GM18858 (cell line): ENCODE results near the gene IPO9.
A peak's percentile ranks its signal among the peaks of the same experiment; 100 is the strongest.
"Not testable (repeated sequence)": the region's sequence is repeated elsewhere in the genome, so short reads cannot be mapped to it uniquely, and the experiment has no call there.

Experiments
- ATAC-seq: cut with Tn5 transposase; IDR thresholded peaks from one replicate; pipeline ENCODE4 v1.9.1; 2021; ENCODE audit not compliant: unreplicated experiment

The IPO9 gene

GRCh38 chr1:201845331-201846083 lies 16.6 kb downstream of the IPO9 start:
- no peak for ATAC-seq

DNA sequence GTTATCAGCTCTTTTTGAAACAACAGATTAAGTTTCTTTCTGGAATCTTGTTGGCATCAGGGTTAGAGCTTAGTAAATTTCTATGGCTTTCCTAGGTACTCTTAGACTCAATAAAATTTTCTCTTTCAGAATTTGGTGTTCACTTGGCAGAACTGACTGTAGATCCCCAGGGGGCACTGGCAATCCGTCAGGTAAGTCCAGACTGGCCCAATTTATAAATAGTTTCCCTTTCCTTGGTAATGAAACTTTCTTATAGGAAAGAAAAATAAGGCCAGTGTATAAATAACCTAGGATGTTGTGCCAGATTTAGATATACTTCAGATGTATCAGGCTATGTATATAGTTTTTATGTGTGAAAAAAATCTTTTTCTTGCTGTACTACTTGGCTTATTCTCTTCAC lies 18.2 kb downstream of the IPO9 start:
- no peak for ATAC-seq

DNA sequence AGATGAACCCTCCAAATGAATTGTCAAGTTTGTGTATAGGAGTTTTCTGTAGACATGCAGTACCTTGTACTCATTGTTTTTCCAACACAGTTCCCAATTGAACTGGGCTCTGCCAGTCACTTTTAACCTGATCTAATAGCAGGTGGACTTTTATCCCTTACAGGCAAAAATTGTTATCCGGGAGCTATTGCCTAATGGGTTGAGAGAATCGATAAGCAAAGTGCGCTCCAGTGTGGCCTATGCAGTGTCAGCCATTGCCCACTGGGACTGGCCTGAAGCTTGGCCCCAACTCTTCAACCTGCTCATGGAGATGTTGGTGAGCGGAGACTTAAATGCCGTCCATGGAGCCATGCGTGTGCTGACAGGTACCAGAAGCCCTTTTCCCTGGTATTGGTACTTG lies 19.3 kb downstream of the IPO9 start:
- ATAC-seq = no peak

DNA sequence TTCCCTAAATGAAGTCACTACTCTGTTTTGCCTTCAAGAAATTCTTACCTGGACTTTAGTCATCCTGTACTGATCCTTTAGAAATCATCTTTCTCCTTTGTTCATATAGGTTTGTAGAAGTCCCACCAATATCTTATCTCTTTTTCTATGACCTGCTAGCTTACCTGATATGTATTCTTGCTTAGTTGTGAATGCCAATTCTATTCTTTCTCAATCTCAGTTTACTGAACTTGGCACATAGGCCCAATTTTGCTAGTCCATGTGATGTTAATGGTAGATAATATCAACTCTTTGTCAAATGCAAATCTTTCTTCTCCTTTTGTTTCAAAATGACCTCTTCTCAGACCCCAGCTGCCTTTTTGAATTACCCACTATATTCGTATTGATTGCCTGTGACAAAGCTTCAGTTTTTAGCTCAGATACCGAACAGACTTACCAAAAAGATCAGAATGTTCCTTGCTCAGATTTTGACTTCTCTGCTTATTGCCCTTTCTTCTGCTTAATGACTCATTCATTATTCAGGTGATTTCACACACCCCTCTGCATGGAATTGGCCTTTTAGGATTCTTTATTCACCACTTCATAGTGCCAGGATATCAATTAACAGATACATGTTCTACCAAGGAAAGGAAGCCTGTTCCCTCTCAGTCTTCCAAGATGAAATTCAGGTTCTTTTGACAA lies 20.6 kb downstream of the IPO9 start:
- no peak for ATAC-seq

DNA sequence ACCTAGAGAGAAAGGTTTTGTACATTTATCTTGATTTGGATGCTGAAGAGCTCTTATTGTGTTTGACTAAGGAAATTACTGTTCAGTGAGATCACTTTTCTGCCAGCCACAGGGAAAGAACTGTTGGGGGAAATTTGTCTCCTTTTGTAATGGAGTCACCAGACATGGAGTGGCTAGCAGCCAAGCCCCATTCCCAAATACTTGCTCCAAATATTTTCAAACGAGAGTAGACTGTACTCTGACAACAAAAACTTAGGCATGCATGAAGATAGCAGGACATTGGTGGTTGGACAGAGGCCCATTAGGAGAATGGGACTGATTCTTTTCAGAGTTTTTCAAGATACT lies 21.1 kb downstream of the IPO9 start:
- ATAC-seq = no peak

GRCh38 chr1:201851949-201852348 lies 23.0 kb downstream of the IPO9 start:
- no peak for ATAC-seq

DNA sequence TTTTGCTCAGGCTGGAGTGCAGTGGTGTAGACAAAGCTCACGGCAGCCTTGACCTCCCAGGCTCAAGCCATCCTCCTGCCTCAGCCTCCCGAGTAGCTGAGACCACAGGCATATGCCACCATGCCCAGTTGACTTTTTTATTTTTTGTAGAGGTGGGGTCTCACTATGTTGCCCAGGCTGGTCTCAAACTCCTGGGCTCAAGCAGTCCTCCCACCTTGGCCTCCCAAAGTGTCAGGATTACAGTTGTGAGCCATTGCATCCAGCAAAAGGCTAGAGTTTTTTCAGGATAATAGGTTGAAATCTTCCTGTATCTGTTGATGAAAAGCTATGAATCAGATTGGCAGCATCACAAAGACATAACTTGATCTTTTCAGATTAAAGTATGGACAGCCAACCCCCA lies 27.8 kb downstream of the IPO9 start:
- ATAC-seq = not testable (repeated sequence)

- no peak for ATAC-seq
Observed at GRCh38 chr1:201859424-201859823, 30.5 kb downstream of the IPO9 start.

GRCh38 chr1:201861448-201861847 lies 32.5 kb downstream of the IPO9 start:
- no peak for ATAC-seq

- ATAC-seq = no peak
Observed at GRCh38 chr1:201870397-201870796, 41.4 kb downstream of the IPO9 start.

- no peak for ATAC-seq
Observed at GRCh38 chr1:201874672-201875071, 45.7 kb downstream of the IPO9 start.

DNA sequence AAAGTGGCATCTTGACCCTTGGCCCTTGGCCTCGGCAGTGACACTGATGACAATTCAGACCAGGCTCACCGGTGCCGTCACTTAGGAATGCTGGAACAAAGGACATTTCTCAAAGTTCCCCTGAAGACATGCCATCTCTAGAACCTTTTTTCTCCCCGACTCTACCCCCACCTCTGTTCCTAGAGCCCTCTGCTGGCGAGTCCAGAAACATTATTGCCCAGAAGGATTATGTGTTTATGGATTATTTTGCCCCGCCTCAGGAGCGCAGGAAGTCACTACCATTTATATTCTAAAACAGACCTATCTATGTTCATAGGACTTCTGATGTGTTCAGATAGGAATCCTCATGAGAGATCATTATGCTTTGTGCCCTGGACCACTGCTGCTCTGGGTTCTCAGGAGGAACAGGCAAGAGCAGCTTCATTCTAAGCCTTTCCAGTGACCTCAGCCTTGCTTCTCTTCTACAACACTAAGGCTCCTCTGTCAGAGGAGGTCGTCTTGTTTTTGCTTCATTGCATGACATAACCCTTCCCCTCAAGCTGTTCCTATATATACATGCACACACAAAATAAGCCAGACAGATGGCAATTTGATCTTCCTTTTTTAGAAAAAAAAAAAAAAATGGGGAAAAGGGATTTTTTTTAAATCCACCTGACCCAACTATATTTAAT lies 47.3 kb downstream of the IPO9 start:
- no peak for ATAC-seq

GRCh38 chr1:201877877-201878401 lies 49.0 kb downstream of the IPO9 start:
- ATAC-seq = no peak

GRCh38 chr1:201880928-201881571 lies 52.1 kb downstream of the IPO9 start:
- no peak for ATAC-seq

DNA sequence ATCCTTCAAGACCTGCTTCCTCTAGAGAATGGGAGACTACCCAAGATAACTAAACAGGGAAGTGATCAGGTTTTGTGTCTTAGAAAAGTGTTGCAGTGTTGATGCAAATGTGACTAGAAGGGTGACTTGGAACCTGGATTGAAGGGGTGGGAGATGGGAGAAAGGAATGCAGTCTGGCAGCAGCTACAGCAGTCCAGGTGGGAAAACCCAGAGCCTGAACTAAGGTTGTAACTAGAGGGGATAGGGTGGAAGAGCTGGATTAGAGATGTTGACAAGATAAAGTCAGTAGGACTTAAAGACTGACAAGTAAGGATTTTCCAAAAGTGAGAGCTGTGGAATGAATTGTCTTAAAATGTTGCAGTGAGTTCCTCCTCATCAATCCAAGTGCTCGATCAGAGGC lies 52.7 kb downstream of the IPO9 start:
- ATAC-seq = no peak

- peak; percentile 51 for ATAC-seq
Observed at GRCh38 chr1:201882665-201883132, 53.7 kb downstream of the IPO9 start.

- no peak for ATAC-seq
Observed at GRCh38 chr1:201883266-201883665, 54.3 kb downstream of the IPO9 start.

DNA sequence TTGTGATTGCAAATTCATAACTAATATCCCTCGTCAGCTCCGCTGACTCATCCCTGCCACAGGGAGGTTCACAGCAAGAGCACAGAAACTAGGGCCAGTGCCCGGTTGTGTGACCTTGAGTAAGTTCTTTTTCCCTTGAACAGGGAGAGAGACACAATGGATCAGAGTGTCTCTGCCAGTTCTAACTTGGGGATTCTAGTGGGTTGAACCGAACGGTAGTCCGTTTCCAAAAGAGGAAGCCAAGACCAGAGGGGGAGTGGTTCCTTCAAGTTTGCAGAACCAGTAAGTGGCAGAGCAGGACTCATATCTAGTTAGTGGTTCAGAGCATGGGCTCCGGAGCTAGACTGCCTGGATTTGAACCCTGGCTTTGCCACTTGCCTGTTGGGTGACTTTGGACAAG lies 54.8 kb downstream of the IPO9 start:
- no peak for ATAC-seq

DNA sequence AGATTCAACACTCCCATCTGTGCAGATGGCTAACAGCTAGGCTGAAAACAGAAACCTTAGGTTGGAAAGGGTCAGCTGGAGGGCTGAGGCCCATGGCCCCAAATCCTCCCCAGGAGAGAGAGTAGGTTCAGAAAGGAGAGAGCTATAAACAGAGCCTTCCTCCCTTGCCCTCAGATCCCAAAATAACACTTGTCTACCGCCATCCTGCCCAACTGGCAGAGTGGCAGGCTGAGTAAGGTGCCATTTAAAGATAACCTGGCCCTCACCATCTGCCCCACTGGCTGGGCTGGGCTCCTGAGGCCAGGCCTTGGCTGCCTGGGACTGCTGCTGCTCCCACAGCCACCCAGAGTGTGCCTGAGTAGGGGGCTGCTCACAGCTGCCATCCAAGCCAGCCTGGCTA lies 55.5 kb downstream of the IPO9 start:
- ATAC-seq = no peak

DNA sequence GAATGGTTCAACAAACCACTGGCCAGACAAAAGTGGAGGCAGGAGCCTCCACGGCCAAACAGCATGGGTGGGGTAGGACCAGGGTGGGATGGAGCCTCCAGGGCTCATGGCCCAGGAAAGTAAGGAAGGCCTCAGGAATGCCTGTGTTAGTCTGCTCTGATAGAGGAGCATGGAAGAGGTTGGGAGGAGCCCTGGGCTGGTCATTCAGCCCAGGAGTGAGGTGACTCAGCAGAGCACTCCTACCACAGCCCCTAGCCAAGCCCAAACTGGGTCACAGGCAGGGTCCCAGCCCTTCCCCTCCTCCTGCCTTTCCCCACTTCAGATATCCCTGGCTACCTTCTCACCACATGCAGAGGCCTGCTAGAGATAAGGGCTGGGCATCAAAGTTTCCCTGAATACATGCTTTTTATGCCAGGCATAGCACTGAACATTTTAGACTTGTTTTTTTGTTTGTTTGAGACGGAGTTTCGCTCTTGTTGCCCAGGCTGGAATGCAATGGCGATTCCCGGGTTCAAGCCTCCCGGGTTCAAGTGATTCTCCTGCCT lies 56.6 kb downstream of the IPO9 start:
- no peak for ATAC-seq
